Activated gamma-delta T cell (primary cell): ENCODE data around the gene ING1.
A peak's percentile ranks its signal among the peaks of the same experiment; 100 is the strongest.
"Not testable (repeated sequence)": the region's sequence is repeated elsewhere in the genome, so short reads cannot be mapped to it uniquely, and the experiment has no call there.

Experiments
- DNase-seq: peaks from one replicate; lab custom pipeline; 2025; lab: John Stamatoyannopoulos, UW

The ING1 gene

GRCh38 chr13:110715395-110716246 is 2.1 kb downstream of the ING1 start:
- peak; percentile 89 for DNase-seq

- no peak for DNase-seq
Measured at GRCh38 chr13:110716247-110716515, 2.7 kb downstream of the ING1 start.

GRCh38 chr13:110719036-110719710 is 5.7 kb downstream of the ING1 start:
- no peak for DNase-seq

GRCh38 chr13:110722971-110723370 is 9.5 kb downstream of the ING1 start:
- no peak for DNase-seq

- no peak for DNase-seq
Measured at GRCh38 chr13:110723598-110723997, 10.1 kb downstream of the ING1 start.

- not testable (repeated sequence) for DNase-seq
Measured at GRCh38 chr13:110726153-110726552, 12.7 kb downstream of the ING1 start.

GRCh38 chr13:110726726-110727125 is 13.2 kb downstream of the ING1 start:
- no peak for DNase-seq

- DNase-seq: no peak
Measured at GRCh38 chr13:110731072-110731471, 17.6 kb downstream of the ING1 start.

GRCh38 chr13:110734561-110734960 is 21.1 kb downstream of the ING1 start:
- DNase-seq: no peak

GRCh38 chr13:110737555-110737954 is 24.1 kb downstream of the ING1 start:
- DNase-seq: no peak

- DNase-seq: no peak
Measured at GRCh38 chr13:110743687-110744086, 30.2 kb downstream of the ING1 start.

GRCh38 chr13:110746438-110746837 is 32.9 kb downstream of the ING1 start:
- DNase-seq: no peak

GRCh38 chr13:110748271-110748670 is 34.8 kb downstream of the ING1 start:
- no peak for DNase-seq

GRCh38 chr13:110756219-110756631 is 42.7 kb downstream of the ING1 start:
- DNase-seq: no peak

GRCh38 chr13:110757296-110757695 is 43.8 kb downstream of the ING1 start:
- DNase-seq: no peak

GRCh38 chr13:110758195-110758805 is 44.8 kb downstream of the ING1 start:
- DNase-seq: no peak

- no peak for DNase-seq
Measured at GRCh38 chr13:110759710-110760109, 46.2 kb downstream of the ING1 start.

- no peak for DNase-seq
Measured at GRCh38 chr13:110760611-110761010, 47.1 kb downstream of the ING1 start.

GRCh38 chr13:110766671-110767430 is 53.4 kb downstream of the ING1 start:
- no peak for DNase-seq

- no peak for DNase-seq
Measured at GRCh38 chr13:110767476-110767875, 54.0 kb downstream of the ING1 start.

GRCh38 chr13:110769097-110769496 is 55.6 kb downstream of the ING1 start:
- no peak for DNase-seq

GRCh38 chr13:110770678-110771077 is 57.2 kb downstream of the ING1 start:
- DNase-seq: no peak
